Smooth muscle cell of bladder (primary cell): ENCODE data around the gene SNCG. TPM values are rescaled to one million over a fixed set of nuclear protein-coding genes. Genes with fewer than 3 reads are reported as not detected.

Experiments used
- total RNA-seq: library from RNA; depleted of rRNA; stranded (reverse); fragments of >200 nt; gene quantifications from 2 replicates; pipeline ENCODE4 v1.2.3, GENCODE V29; 2014

SNCG gene
- total RNA-seq, result 16.5 and 23.8 TPM in 2 replicates

DNA sequence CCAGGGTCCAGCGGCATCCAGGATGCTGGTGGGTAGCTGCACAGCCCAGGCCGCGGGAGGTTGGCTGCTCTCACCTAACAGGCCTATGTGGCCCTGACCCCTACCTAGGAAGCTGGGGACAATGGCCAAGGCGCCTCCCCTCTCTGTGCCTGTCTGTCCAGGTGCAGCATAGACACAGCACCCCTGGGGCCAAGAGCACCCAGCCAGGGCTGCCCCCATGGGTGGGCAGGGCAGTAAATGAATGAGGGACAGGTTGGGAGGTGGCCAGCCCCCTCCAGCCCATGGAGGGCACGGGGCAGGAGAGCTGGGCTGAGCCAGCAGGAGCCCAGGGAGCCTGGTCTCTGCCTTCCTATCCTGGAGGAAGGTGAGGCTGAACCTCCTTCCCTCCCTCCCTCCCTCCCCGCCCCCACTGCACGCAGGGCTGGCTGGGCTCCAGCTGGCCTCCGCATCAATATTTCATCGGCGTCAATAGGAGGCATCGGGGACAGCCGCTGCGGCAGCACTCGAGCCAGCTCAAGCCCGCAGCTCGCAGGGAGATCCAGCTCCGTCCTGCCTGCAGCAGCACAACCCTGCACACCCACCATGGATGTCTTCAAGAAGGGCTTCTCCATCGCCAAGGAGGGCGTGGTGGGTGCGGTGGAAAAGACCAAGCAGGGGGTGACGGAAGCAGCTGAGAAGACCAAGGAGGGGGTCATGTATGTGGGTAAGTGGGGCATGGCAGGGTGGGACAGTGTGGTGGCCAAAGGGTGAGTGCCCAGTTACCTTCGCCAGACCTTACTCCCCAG is at the start of gene SNCG:
Gene SNCG (plus strand): TSS at position 484 of the 785 bp plus-strand sequence. CDS start 99 bp downstream, at position 583.

DNA sequence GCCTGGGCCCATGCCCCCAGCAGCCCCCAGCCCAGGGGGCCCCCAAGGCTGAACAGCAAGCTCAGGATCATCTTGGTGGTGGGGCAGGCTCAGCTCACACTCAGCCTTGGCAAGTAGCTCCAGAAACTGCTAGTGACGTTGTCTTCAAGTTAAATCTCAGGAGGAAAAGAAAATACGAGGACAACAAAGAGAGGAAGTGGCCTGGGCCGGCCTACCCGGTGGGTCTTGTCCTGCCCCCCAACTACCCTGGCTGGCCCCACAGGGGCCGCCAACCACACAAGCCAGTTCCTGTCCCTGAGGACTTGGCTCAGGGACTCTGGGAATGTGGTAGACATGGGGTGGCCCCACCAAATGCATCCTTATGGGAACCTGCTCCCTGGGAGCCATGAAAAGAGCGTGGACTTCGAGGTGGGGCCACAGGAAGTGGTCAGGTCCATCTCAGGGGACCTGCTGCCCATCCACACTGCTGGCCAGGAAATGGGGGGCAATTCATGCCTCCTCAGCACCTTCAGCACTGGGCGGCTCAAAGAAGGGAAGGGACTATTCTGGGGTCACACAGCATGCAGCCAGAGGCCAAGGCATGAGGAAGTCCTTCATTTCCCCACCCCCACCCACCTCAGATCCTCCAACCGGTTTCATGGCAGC is 806 bp upstream of the SNCG start, which contains the start of gene MMRN2:
Gene MMRN2 (minus strand): TSS at position 145 of the 645 bp plus-strand sequence. CDS start 74 bp downstream, at position 71.

DNA sequence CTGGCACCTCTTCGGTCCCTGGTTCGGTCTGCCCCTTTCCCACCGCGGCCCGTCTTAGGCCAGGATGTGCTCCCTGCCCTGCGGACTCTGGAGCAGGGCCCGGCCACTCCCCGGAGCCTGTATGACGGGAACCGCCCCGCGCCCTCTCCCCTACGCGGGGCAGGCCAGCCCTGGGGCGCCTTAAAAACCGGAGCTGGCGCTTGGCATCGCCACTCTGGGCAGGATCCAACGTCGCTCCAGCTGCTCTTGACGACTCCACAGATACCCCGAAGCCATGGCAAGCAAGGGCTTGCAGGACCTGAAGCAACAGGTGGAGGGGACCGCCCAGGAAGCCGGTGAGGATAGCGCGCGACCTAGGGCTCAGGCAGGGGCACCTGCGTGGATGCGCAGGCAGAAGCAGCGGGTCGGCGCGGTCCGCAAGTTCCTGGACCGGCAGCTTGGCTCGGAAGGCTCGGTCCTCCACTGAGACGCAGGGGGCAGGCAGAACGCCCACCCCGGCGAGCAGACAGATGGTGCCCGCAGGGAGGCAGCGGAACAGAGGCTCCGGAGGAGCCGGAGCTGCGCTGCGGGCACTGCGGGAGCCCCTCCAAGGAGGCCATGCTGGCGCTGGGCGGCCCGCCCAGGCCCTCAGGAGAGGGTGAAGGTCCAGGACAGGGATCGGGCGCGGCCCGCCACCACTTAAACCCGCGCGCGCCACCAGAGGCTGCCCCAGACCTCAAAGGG is 10.0 kb downstream of the SNCG start, which contains the start of gene ADIRF:
Gene ADIRF (plus strand): TSS at position 212 of the 723 bp plus-strand sequence. CDS start 63 bp downstream, at position 275.

Other genes with a start within 250 kb of the SNCG start
- gene BMPR1A, start 202.0 kb upstream of the SNCG start, total RNA-seq, result 48.9 and 63.4 TPM in 2 replicates
- gene MMRN2, start 984 bp upstream of the SNCG start, total RNA-seq, result 1.7 and 1.8 TPM in 2 replicates
- gene ADIRF, start 9.9 kb downstream of the SNCG start, total RNA-seq, result 107 and 110 TPM in 2 replicates
- gene FAM25A, start 61.7 kb downstream of the SNCG start, total RNA-seq, result not detected in 2 replicates
- 218 and 273 TPM in 2 replicates for gene GLUD1, start 136.2 kb downstream of the SNCG start, total RNA-seq
- gene SHLD2, start 136.6 kb downstream of the SNCG start, total RNA-seq, result 22.0 and 22.9 TPM in 2 replicates